ENCODE measurements around the gene ATXN1.

Gene ATXN1

DNA sequence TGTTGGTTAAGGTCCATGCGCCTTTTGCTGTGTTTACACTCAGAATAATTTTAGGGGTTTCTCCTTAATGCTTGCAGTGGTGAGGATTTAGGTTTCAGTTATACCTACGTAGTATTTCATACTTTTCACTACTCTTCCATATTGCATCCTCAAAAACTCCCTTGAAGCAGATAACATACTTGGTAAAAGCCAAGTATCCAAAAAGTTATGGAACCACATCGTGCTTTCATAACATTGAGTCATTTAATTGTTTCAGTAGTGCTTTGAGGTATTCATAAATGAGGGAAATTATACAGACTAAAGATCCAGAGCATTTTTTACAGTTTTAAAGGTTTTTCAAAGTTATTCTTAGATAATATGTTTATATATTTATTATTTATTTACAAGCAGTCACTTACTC, 4.0 kb upstream of the ATXN1 start:
- H3K9ac ChIP-seq (ENCODE audit: low read length) = no peak overlapping the region
- H3K36me3 ChIP-seq (ENCODE audit: control insufficient read depth, insufficient read depth, low read length) = no peaks in the 10 kb centered on the region
- peaks cover 22% of the 10 kb centered on the region for H3K4me1 ChIP-seq (ENCODE audit: control insufficient read depth, insufficient read depth, low read length)
- no peak overlapping the region for H3K4me3 ChIP-seq (ENCODE audit: low read length)
- H3K27me3 ChIP-seq (ENCODE audit: control insufficient read depth, insufficient read depth, low read length) = no peaks in the 10 kb centered on the region
- H3K9me3 ChIP-seq (ENCODE audit: control insufficient read depth, low read length) = no peaks in the 10 kb centered on the region

DNA sequence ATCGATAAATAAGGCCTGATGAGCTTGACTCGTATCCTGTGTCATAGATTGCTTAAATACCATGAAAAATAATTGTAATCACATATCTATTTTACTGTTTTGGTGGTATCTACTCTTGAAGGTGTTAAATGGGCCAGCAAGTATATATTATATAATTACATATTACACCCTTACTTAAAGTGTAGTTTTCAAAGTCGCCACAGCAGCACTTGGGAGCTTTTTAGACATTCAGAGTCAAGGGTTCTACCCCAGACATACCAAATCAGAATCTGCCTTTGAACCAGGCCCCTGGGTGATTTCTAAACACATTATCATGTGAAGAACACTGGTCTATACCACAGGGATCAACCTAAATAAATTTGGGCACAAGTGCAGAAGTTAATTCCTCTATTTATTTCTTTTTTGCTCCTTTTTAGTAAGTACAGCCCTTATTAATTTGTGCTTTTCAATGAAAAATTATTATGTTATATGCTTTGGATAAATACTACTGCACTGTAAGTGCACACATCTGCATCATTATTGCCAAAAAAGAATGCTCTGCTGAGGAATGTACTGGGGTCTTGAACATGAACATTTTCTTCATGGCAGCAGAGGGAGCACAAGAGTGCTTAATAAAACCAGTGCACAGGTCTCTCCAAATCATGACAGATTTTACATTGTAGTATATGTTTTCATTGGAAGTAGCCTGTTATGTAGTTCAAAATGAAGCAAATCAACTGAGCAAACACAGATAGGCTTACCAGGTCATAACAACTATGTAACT, 3.1 kb upstream of the ATXN1 start:
- Histone ChIP-seq H3K9ac (ENCODE audit: low read length) (no peak overlapping the region), H3K9me3 (ENCODE audit: control insufficient read depth, low read length) (no peaks in the 10 kb centered on the region), H3K4me3 (ENCODE audit: low read length) (no peak overlapping the region), H3K4me1 (ENCODE audit: control insufficient read depth, insufficient read depth, low read length) (peaks cover 13% of the 10 kb centered on the region), H3K36me3 (ENCODE audit: control insufficient read depth, insufficient read depth, low read length) (no peaks in the 10 kb centered on the region), H3K27me3 (ENCODE audit: control insufficient read depth, insufficient read depth, low read length) (no peaks in the 10 kb centered on the region)

DNA sequence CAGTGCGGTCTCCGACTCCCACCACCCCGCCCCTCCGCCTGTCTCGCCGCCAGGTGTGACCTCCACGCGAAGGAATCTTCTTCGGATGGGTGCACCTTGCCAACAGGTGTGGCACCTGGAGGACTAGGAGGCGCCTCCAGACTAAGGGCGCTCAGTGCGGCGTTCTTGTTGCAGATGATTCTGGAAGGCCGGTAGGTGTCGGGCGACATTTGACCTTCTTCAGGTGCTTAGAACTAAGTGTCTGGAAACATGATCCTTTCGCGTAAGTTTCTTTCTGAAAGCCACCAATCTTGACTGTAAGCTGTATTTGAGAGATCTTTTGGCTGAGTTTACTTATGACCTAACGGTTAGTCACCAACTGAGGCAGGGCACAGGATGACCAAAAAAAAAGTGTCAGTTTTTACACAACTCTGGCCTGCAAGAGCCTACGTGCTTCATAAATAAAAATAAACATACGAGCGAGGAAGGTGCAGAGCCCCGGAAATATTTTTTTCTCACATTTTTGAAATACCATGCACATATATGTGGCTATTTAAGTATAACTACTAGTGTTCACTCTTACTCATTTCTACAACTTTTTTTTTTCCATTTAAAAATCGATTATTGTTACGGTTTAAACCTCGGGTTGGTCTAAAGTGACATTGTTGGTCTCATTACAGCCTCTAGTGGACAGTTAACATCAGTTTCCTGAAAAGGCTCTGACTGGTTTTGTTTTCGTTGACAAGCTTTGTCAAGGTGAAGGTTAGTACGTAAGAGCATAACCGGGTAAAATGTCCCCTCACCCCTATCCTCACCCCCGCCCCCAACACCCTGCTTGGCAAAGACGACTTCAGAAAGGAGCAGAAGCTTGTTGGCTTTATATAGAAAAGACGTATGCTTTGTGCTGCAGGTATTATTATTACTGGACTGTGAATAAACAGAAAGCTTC, 1.6 kb upstream of the ATXN1 start:
- Histone ChIP-seq H3K27me3 (ENCODE audit: control insufficient read depth, insufficient read depth, low read length) (no peaks in the 10 kb centered on the region), H3K36me3 (ENCODE audit: control insufficient read depth, insufficient read depth, low read length) (no peaks in the 10 kb centered on the region), H3K4me1 (ENCODE audit: control insufficient read depth, insufficient read depth, low read length) (peaks cover 9% of the 10 kb centered on the region), H3K9ac (ENCODE audit: low read length) (peak overlapping the region; percentile 59), H3K4me3 (ENCODE audit: low read length) (peak overlapping the region; percentile 60), H3K9me3 (ENCODE audit: control insufficient read depth, low read length) (no peaks in the 10 kb centered on the region)

DNA sequence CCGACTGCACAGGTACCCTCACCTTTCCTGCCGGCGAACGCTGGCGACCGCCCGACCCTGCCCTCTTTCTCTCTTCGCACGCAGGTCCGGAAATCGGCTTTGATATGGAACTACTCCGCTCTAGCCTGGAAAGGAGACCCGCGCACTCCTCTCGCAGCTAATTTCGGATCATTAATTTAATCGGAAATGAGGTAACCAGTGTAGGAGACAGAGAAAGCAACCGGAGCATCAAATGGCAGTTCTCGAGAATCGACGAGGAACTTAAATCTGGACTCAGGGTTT, 949 bp upstream of the ATXN1 start:
- no peaks in the 10 kb centered on the region for H3K27me3 ChIP-seq (ENCODE audit: control insufficient read depth, insufficient read depth, low read length)
- peak overlapping the region; percentile 59 for H3K9ac ChIP-seq (ENCODE audit: low read length)
- no peaks in the 10 kb centered on the region for H3K36me3 ChIP-seq (ENCODE audit: control insufficient read depth, insufficient read depth, low read length)
- peaks cover 9% of the 10 kb centered on the region for H3K4me1 ChIP-seq (ENCODE audit: control insufficient read depth, insufficient read depth, low read length)
- H3K4me3 ChIP-seq (ENCODE audit: low read length) = peak overlapping the region; percentile 60
- no peaks in the 10 kb centered on the region for H3K9me3 ChIP-seq (ENCODE audit: control insufficient read depth, low read length)

DNA sequence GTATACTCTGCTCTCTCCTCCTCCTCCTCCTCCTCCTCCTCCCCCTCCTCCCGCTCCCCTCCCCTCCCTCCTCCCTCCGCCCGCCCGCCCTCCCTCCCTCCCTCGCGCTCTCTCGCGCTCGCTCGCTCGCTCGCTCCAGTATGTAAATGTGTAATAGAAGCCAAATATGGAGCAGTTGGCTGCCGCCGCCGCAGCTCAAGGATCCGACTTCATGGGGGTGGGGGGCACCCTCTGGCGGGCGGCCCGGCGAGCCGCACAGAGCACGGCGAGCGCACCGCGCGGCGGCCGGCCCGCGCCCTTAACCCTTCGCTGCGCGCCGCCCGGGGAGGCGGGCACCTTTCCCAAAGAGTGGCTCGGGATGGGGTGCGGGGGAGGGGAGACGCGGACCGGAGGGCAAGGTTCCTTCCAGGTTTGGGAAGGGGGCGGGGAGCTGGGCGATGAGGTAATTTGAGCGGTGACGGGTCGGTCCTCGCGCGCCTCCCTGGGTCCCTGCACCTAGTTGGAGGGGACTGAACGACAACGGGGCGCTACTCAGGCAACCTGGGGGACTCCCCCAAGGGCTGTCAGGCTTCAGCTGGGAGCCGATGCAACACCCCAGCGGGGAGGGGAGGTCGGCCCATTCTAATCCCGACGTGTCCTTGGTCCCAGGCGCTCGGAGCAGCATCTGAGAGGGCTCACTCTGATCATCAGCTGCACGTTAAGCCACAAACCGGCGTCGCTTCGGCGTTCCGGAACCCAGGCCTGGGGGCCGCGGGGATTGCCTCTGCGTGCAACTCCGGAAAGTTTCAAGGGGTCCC, 409 bp upstream of the ATXN1 start:
- H3K4me1 ChIP-seq (ENCODE audit: control insufficient read depth, insufficient read depth, low read length) = peaks cover 9% of the 10 kb centered on the region
- H3K36me3 ChIP-seq (ENCODE audit: control insufficient read depth, insufficient read depth, low read length) = no peaks in the 10 kb centered on the region
- no peaks in the 10 kb centered on the region for H3K27me3 ChIP-seq (ENCODE audit: control insufficient read depth, insufficient read depth, low read length)
- H3K4me3 ChIP-seq (ENCODE audit: low read length) = peak overlapping the region; percentile 60
- H3K9me3 ChIP-seq (ENCODE audit: control insufficient read depth, low read length) = no peaks in the 10 kb centered on the region
- H3K9ac ChIP-seq (ENCODE audit: low read length) = peak overlapping the region; percentile 93

DNA sequence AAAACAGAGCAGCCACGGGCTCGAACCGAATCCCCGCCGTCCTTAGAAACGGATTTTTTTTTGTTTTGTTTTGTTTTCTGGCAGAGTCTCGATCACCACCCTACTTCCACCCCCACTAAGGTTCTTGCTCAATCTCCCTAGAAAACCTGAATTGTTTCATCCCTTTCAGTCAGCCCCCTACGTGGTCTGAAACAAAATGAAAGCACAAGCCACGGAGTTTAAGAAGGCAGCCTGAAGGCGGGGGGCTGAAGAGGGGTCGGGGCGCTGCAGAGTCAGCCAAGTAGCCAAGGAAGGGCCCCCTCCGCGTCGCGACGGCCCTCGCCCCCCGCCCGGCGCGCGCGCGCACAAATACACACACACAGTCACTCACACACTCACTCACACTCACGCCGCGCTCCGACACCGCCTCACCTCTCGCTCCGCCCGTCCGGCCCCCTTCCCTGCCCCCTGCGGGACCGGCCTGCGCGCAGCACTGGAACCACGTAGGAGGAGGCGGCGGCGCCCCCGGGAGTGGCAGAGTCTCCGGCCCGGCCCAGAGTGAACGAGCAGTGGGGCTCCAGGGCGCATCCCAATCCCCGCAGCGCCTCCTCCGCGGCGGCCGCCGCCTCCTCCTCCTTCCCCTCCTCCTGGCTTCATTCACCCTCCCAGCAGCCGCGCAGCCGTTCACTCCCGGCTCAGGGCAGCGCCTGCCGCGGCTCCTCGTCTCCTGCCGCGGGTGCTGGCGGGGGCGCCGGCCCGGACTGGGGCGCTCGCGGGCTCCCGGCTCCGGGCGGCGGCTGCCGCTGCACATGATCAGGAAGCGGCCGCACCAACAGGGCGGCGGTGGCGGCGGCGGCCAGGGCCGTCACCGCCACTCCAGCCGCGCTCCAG, 1.4 kb downstream of the ATXN1 start:
- peak overlapping the region; percentile 69 for H3K4me3 ChIP-seq (ENCODE audit: low read length)
- peaks cover 14% of the 10 kb centered on the region for H3K4me1 ChIP-seq (ENCODE audit: control insufficient read depth, insufficient read depth, low read length)
- H3K9me3 ChIP-seq (ENCODE audit: control insufficient read depth, low read length) = no peaks in the 10 kb centered on the region
- peak overlapping the region; percentile 85 for H3K9ac ChIP-seq (ENCODE audit: low read length)
- H3K36me3 ChIP-seq (ENCODE audit: control insufficient read depth, insufficient read depth, low read length) = no peaks in the 10 kb centered on the region
- H3K27me3 ChIP-seq (ENCODE audit: control insufficient read depth, insufficient read depth, low read length) = no peaks in the 10 kb centered on the region

DNA sequence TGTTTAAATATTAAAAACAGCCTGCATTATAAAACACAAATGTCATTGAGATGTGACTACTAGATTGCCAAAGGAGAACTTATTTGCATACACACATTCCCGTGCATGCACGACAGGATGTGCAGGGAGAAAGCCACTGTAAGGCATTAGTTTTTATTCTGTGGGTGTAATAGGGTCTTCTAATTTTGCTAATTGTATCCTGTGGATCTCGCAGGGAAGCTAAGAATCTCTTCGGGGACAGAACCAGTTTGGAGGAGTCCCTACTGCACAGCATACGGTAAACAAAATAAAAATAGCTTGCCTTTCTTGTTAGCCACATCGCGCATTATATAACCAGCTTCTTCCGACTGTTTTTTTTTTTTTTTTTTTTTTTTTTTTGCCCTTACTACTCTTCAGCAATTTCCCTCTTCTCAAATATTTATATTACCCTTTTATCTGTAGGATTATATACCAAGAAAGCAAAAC, 2.0 kb downstream of the ATXN1 start:
- Histone ChIP-seq H3K36me3 (ENCODE audit: control insufficient read depth, insufficient read depth, low read length) (no peaks in the 10 kb centered on the region), H3K4me3 (ENCODE audit: low read length) (peak overlapping the region; percentile 69)

DNA sequence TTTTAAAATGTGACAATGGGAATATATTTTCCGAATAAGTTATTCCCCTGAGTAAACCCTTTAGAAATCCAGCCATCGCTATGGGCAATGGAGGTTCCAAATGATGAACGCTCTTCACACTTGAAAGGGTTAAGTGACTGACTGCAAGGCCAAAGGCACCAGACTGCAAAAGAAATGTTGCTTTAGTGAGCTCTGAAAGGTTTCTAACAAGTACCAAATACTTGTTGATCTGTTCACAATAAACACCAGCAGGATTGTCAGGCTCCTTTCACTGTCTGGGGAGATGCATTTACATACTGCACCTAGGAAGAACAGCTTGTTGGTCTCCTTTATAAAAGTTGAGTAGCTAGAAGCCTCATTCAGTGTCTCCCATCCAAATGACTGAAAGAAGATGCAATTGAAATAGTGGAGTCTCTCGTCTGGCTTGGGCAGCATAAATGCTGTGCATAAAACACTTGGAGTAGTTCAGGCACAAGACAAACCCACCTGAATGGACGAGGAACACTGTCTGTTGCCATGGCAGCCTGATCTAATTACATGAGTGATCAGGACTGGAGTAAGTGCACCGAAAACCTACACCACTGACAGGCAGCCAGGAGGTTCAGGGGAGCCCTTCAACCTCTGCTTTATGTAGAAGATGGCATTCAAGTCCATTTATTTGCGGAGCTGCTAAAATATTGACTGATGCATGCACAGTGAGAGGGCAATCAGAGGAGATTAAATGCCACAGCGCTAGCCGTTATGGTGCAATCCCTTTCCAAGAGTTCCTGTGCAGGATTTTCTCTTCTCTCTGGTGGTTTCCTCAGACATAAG, 2.9 kb downstream of the ATXN1 start:
- Histone ChIP-seq H3K4me1 (ENCODE audit: control insufficient read depth, insufficient read depth, low read length) (peaks cover 22% of the 10 kb centered on the region), H3K9me3 (ENCODE audit: control insufficient read depth, low read length) (no peaks in the 10 kb centered on the region), H3K36me3 (ENCODE audit: control insufficient read depth, insufficient read depth, low read length) (no peaks in the 10 kb centered on the region), H3K27me3 (ENCODE audit: control insufficient read depth, insufficient read depth, low read length) (no peaks in the 10 kb centered on the region), H3K4me3 (ENCODE audit: low read length) (peak overlapping the region; percentile 69), H3K9ac (ENCODE audit: low read length) (peak overlapping the region; percentile 85)

More for the DNA sequence above, 2.0 kb downstream of the ATXN1 start:
- H3K9ac ChIP-seq (ENCODE audit: low read length) = peak overlapping the region; percentile 85
- peaks cover 21% of the 10 kb centered on the region for H3K4me1 ChIP-seq (ENCODE audit: control insufficient read depth, insufficient read depth, low read length)
- no peaks in the 10 kb centered on the region for H3K9me3 ChIP-seq (ENCODE audit: control insufficient read depth, low read length)
- H3K27me3 ChIP-seq (ENCODE audit: control insufficient read depth, insufficient read depth, low read length) = no peaks in the 10 kb centered on the region

DNA sequence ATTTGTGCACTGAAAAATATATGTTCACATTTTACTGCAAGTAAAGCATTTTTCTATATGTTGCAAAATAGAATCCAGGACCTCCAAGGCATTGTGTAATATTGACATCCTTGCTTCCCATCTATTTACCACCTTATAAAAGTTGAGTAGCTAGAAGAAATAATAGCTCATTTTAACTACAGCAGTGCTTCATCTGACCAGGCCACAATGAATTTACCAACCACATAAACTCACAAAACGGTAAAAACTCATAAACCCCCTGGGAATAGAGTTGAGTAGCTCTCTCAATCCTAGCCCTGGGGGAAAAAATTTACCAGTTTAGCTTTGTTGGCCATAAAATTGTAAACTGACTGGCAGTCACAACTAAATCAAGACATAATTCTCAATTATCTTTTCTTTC, 3.9 kb downstream of the ATXN1 start:
- Histone ChIP-seq H3K36me3 (ENCODE audit: control insufficient read depth, insufficient read depth, low read length) (no peaks in the 10 kb centered on the region), H3K9ac (ENCODE audit: low read length) (no peak overlapping the region), H3K27me3 (ENCODE audit: control insufficient read depth, insufficient read depth, low read length) (no peaks in the 10 kb centered on the region), H3K4me3 (ENCODE audit: low read length) (no peak overlapping the region), H3K4me1 (ENCODE audit: control insufficient read depth, insufficient read depth, low read length) (peaks cover 26% of the 10 kb centered on the region), H3K9me3 (ENCODE audit: control insufficient read depth, low read length) (no peaks in the 10 kb centered on the region)

DNA sequence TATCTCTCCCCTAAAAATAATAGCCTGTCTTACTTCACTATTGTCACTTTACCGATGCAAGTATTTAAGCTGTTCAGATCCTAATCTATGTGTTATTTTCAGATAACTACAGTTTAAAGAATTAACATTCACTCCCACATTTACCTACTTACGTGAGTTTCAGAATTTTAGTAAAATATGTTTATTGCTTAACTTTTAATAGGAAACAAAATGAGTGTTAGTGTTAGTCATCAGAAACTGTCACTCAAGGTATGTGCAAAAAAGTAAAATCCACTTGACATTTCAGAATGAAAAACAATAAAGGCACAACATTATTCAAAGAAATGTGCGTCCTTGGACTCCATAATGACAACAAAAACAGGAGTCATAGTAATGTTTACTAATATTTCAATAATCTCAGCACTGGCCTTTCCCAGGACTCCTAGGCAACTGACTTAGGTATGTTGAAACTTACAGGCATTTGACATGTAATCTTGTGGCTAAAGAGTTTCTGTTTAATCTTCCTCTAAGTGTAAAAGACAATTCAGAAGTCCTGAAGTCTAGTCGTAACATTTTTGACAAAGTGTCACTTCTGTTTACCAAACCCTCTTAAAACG, 4.5 kb downstream of the ATXN1 start:
- Histone ChIP-seq H3K36me3 (ENCODE audit: control insufficient read depth, insufficient read depth, low read length) (no peaks in the 10 kb centered on the region), H3K27me3 (ENCODE audit: control insufficient read depth, insufficient read depth, low read length) (no peaks in the 10 kb centered on the region), H3K4me1 (ENCODE audit: control insufficient read depth, insufficient read depth, low read length) (peaks cover 32% of the 10 kb centered on the region), H3K9ac (ENCODE audit: low read length) (no peak overlapping the region), H3K9me3 (ENCODE audit: control insufficient read depth, low read length) (no peaks in the 10 kb centered on the region), H3K4me3 (ENCODE audit: low read length) (no peak overlapping the region)
